T-helper 2 cell treated with Interferon-gamma antibody and Interleukin-4, amounts not matched to agents 5 μg/mL and 100 μg/mL, for 36 hours (primary cell): ENCODE data around the gene INSYN1.
A peak's percentile ranks its signal among the peaks of the same experiment; 100 is the strongest.
"Not testable (repeated sequence)": the region's sequence is repeated elsewhere in the genome, so short reads cannot be mapped to it uniquely, and the experiment has no call there.

ENCODE experiments used
- DNase-seq: peaks from one replicate; pipeline ENCODE4 v3.0.0; 2021; ENCODE audit warnings: low spot score
- H3K27ac Mint-ChIP-seq: one replicate; pipeline ENCODE4 v1.8.0; 2021; ENCODE audit warnings: mild to moderate bottlenecking, mixed read lengths
- H3K27me3 Mint-ChIP-seq: one replicate; pipeline ENCODE4 v1.8.0; 2021; ENCODE audit warnings: low read depth, mixed read lengths
- H3K36me3 Mint-ChIP-seq: one replicate; pipeline ENCODE4 v1.8.0; 2021; ENCODE audit warnings: low read depth, mixed read lengths
- H3K4me1 Mint-ChIP-seq: one replicate; pipeline ENCODE4 v1.8.0; 2021; ENCODE audit warnings: low read depth, mixed read lengths
- H3K4me3 Mint-ChIP-seq: one replicate; pipeline ENCODE4 v1.8.0; 2022; ENCODE audit warnings: mild to moderate bottlenecking, moderate library complexity, mixed read lengths
- H3K9me3 Mint-ChIP-seq: one replicate; pipeline ENCODE4 v1.8.0; 2021; ENCODE audit warnings: mixed read lengths

INSYN1 gene

DNA sequence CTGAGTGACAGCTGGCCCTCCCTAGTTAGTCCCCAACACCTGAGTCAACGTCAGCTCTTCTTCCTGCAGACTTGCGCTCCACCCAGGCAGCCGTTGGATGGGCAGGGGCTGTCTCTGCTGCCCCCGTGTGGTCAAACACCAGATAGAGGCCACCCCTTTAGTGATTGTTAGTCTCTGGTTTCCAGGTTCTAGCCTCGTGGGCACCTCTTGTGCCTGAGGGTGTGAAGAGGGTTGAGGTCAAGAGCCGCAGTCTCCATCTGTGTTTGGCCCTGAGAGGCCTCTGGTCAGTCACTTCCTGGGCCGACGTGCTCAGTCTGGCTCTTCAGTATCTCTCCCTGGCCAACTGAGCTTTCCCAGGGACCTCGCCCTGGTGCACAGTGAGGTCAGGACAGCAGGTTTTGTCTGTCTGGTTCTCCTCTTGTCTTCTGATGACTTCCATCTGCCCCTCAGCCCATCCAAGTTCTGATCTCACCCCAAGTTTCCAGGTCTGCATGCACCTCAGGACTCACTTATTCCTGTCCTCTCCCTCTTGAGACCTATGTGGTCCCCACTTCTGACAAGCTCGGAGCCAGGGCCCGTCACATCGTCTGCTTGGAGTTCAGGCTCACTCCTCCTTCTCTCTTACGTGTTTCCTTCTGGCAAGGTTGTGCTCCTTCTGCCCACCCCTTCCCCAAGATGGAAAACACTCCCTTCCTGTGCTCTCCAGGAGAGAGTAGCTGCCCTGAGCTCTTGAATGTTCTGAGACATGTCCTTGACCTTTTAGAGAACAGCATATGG lies 48.1 kb downstream of the INSYN1 start:
- no peaks in the 10 kb centered on the region for H3K9me3 Mint-ChIP-seq
- H3K27ac Mint-ChIP-seq: peak overlapping the region; percentile 41
- H3K4me3 Mint-ChIP-seq: no peak overlapping the region
- peaks cover 2% of the 10 kb centered on the region for H3K27me3 Mint-ChIP-seq
- DNase-seq: peak; percentile 47
- H3K4me1 Mint-ChIP-seq: peaks cover 6% of the 10 kb centered on the region
- H3K36me3 Mint-ChIP-seq: no peaks in the 10 kb centered on the region

DNA sequence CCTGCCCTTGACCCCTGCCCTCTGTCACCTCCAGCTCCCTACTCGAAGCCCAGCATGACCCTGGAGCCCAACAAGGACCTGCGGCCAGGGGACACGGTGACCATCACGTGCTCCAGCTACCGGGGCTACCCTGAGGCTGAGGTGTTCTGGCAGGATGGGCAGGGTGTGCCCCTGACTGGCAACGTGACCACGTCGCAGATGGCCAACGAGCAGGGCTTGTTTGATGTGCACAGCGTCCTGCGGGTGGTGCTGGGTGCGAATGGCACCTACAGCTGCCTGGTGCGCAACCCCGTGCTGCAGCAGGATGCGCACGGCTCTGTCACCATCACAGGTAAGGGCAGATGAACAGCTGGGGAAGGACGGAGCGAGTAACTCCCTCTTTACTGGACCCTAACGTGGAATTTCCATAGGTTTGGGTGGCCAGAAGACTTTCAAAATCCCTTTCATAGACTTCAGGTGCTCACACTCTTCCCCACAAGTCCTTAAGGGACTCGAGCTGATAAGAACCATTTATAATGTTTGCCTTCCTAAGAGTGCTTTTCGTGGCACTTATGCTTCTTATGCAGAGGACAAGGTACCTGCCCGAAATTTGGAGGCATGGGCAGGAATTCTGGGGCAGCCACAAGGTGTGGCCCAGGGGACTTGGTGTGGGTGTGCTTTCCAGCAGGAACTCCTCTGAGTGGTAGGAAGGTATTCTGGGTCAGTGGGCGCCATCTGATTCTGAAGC lies 48.8 kb downstream of the INSYN1 start:
- not testable (repeated sequence) for H3K27me3 Mint-ChIP-seq, DNase-seq, H3K4me3 Mint-ChIP-seq, H3K36me3 Mint-ChIP-seq, H3K27ac Mint-ChIP-seq, H3K4me1 Mint-ChIP-seq, H3K9me3 Mint-ChIP-seq

DNA sequence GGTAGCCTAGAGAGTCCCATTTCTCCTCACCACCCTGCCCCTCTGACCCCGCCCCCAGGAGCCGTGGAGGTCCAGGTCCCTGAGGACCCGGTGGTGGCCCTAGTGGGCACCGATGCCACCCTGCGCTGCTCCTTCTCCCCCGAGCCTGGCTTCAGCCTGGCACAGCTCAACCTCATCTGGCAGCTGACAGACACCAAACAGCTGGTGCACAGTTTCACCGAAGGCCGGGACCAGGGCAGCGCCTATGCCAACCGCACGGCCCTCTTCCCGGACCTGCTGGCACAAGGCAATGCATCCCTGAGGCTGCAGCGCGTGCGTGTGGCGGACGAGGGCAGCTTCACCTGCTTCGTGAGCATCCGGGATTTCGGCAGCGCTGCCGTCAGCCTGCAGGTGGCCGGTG lies 49.5 kb downstream of the INSYN1 start:
- peaks cover 11% of the 10 kb centered on the region for H3K27me3 Mint-ChIP-seq
- H3K27ac Mint-ChIP-seq, H3K4me3 Mint-ChIP-seq, H3K36me3 Mint-ChIP-seq, DNase-seq, H3K9me3 Mint-ChIP-seq: not testable (repeated sequence)
- peaks cover 15% of the 10 kb centered on the region for H3K4me1 Mint-ChIP-seq

DNA sequence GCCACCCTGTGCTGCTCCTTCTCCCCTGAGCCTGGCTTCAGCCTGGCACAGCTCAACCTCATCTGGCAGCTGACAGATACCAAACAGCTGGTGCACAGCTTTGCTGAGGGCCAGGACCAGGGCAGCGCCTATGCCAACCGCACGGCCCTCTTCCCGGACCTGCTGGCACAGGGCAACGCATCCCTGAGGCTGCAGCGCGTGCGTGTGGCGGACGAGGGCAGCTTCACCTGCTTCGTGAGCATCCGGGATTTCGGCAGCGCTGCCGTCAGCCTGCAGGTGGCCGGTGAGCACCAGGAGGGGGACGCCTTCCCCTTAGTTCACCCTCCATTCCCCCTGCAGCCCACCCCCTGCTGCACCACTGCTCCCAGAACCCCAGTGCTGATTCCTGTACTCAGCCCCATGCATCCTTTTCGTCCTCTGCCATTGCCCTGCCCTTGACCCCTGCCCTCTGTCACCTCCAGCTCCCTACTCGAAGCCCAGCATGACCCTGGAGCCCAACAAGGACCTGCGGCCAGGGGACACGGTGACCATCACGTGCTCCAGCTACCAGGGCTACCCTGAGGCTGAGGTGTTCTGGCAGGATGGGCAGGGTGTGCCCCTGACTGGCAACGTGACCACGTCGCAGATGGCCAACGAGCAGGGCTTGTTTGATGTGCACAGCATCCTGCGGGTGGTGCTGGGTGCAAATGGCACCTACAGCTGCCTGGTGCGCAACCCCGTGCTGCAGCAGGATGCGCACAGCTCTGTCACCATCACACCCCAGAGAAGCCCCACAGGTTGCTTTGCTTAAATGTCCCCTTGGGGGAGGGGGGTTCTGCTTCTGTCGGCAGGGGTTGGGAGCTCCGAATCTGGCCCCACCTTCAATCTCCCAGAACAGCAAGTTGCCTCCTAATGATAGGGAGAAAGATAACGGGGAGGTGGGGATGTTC lies 50.6 kb downstream of the INSYN1 start:
- H3K9me3 Mint-ChIP-seq, H3K4me3 Mint-ChIP-seq, DNase-seq, H3K27ac Mint-ChIP-seq, H3K36me3 Mint-ChIP-seq: not testable (repeated sequence)
- Mint-ChIP-seq H3K4me1 (peaks cover 20% of the 10 kb centered on the region), H3K27me3 (peaks cover 15% of the 10 kb centered on the region)

DNA sequence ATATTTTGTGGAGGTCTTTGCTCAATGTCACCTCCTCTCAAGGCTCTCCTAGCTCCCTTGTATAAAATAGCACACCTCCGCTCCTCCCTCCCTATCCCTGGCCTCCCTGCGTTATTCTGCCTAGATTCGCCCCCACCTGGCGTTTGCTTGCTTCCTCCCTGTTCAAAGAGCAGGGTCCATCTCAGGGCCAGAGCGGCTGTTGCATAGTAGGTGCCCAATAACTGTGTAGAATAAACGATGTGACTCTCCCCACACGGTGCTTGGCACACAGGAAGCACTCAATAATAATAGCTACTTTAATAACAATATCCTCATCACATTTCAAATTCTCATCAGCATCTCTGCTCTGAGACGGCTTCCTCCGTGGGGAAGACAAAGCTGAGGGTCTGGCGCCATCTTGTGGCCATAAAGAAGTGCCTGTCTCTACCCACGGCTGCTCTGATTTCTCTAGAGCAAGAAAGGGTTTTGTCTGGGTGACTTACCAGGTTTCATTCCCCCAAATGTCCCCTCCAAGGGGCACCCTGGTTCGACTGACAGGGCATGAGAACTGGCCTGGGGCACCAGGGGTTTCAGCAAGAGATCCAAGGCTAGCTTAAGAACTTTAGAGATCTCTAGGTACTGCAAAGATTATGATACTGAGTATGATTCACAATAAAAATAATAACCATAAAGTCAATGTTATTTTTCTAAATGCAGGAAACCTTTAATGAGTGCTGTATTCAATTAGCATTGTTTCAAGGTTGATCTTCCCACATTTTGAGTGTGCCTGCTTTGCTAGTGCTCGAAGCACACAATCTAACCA lies 52.9 kb downstream of the INSYN1 start:
- Mint-ChIP-seq H3K36me3 (no peaks in the 10 kb centered on the region), H3K27ac (no peak overlapping the region), H3K4me3 (no peak overlapping the region), H3K27me3 (peaks cover 20% of the 10 kb centered on the region), H3K4me1 (peaks cover 34% of the 10 kb centered on the region), H3K9me3 (no peaks in the 10 kb centered on the region)
- peak; percentile 63 for DNase-seq

DNA sequence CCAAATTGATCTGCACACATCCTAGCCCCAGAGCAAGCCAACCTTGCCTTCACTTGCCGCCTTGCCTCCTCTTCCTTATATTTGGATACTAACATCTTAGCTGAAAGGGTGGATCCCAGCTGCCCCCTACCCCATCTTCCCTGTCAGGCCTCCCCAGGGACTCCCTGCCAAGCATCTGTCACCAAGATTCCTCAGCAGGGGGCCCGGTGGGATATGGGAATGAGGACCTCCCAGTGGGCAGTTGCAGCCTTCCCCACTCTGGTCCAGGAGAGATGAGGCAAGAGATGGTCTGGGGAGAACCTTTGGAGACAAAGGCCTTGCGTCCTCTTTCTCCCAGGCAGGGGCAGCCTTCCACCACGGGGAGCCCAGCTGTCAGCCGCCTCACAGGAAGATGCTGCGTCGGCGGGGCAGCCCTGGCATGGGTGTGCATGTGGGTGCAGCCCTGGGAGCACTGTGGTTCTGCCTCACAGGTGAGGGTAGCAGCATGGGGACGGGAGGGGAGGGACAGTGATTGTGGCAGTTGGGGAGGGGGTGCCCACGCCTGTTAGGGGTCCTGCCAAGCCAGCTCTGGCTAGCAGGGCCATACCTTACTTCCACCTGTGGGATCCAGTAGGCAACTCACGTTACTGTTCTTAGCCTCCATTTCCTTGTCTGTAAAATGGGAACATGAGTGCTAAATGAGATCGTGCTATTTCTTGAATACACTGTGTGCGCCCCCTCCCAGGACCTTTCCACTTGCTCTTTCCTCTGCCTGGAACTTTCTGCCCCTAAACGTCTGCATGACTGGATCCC lies 53.7 kb downstream of the INSYN1 start:
- Mint-ChIP-seq H3K27ac (no peak overlapping the region), H3K4me3 (no peak overlapping the region), H3K36me3 (no peaks in the 10 kb centered on the region), H3K9me3 (no peaks in the 10 kb centered on the region), H3K27me3 (peaks cover 26% of the 10 kb centered on the region), H3K4me1 (peaks cover 36% of the 10 kb centered on the region)
- no peak for DNase-seq

DNA sequence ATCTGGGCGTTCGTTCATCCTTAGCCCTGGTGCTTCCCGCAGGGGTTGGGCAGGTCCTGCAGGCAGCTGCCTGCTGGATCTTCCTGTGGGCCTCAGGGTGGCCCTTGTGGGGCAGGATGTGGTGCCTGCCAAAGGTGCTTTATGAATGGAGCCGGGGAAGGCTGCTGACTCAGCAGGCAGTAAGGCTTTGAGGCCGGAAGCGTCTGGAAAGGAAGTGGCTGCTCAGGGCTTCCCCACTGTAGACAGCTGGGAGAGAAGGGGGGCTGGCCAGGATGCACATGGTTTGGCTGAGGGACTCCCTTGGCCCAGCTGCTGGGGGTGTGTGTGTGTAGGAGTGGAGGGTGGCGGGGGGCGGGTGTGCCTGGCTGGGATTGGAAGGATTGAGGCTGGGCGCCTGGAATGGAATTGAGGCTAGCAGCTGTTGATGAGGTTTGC lies 56.1 kb downstream of the INSYN1 start:
- H3K27ac Mint-ChIP-seq: peak overlapping the region; percentile 11
- peak overlapping the region; percentile 60 for H3K4me3 Mint-ChIP-seq
- H3K36me3 Mint-ChIP-seq: no peaks in the 10 kb centered on the region
- peaks cover 42% of the 10 kb centered on the region for H3K4me1 Mint-ChIP-seq
- peaks cover 41% of the 10 kb centered on the region for H3K27me3 Mint-ChIP-seq
- H3K9me3 Mint-ChIP-seq: no peaks in the 10 kb centered on the region
- peak; percentile 84 for DNase-seq

DNA sequence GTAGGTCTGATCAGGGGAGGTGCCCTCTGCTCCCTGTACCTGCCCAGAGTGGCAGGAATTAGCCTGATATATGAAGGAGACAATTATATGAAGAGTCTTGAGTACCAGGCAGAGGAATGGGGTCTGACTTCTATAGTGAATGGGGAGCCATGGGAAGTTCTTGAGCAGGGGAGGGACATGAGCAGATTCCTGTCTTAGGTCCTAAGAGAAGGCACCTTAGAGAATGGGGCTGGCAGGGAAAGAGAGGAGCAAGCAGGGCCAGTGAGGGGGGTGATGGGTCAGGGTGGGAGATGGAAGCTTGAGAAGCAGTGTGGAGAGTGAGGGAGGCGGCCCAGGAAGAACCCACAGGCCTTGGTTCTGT lies 56.5 kb downstream of the INSYN1 start:
- Mint-ChIP-seq H3K36me3 (no peaks in the 10 kb centered on the region), H3K27me3 (peaks cover 41% of the 10 kb centered on the region), H3K4me3 (peak overlapping the region; percentile 60), H3K9me3 (no peaks in the 10 kb centered on the region), H3K27ac (peak overlapping the region; percentile 11), H3K4me1 (peaks cover 42% of the 10 kb centered on the region)
- no peak for DNase-seq

DNA sequence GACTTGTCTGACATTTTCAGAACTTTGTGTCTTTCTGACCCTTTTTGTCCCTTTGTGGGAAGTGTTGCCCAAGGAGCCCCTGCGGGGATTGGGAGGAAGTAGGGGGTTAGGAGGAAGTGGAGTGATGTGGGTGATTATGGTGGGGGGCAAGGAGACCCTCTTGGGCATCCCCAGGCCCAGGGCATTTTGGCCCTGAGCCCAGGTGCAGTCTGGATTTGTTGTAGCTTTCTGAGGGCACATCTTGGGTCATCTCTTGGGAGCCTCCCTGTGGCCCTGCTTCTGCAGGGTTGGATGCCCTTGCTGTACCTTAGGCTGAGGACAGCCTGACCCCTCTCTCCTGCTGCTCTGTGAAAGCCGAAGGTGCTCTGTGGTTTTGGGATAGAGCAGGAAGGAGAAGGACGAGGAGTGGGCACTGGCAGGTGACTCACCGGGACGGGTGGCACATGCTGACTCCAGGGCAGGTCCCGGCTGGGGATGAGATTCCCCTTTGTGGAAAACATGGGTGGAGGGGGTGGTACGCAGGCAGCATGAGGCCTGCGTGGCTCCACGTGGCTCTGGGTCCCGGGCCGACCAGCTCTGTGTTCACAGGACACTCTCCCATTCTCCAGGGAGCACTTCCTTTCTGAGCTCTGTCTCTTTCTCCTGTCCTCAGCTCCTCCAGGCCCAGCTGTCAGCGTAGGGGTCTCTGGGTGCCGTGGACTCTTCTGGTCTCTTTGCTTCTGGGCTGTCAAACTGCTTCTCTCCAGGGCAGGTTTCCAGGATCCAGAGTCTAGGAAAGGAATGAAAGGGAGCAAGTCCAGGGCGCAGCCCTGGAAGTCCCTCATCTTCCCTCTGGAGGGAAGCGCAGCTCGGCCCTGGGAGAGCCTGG lies 57.1 kb downstream of the INSYN1 start:
- Mint-ChIP-seq H3K27me3 (peaks cover 41% of the 10 kb centered on the region), H3K27ac (no peak overlapping the region), H3K4me3 (no peak overlapping the region)

DNA sequence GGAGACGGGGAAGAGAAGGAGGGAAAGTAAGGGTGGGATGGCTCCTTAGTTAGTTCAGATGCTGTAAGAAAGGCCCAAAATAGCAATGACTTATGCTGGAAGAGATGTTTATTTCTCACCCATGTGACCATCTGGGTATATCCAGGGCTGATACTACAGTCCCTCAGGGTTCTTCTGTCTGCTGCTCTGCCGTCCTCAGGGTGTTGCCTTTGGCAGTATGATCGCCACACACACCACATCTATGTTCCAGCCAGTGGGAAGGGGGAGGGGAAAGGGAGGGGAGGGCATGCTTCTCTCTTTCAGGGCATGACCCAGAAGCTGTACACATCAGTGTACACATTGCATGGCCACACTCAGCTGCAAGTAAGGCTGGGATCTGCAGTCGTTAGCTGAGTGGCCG lies 58.7 kb downstream of the INSYN1 start:
- no peak overlapping the region for H3K27ac Mint-ChIP-seq
- H3K27me3 Mint-ChIP-seq: peaks cover 36% of the 10 kb centered on the region
- no peaks in the 10 kb centered on the region for H3K9me3 Mint-ChIP-seq
- no peak for DNase-seq
- H3K4me3 Mint-ChIP-seq: no peak overlapping the region
- H3K36me3 Mint-ChIP-seq: no peaks in the 10 kb centered on the region
- H3K4me1 Mint-ChIP-seq: peaks cover 35% of the 10 kb centered on the region

More for the DNA sequence above, 57.1 kb downstream of the INSYN1 start:
- Mint-ChIP-seq H3K9me3 (no peaks in the 10 kb centered on the region), H3K4me1 (peaks cover 42% of the 10 kb centered on the region), H3K36me3 (no peaks in the 10 kb centered on the region)
- no peak for DNase-seq

DNA sequence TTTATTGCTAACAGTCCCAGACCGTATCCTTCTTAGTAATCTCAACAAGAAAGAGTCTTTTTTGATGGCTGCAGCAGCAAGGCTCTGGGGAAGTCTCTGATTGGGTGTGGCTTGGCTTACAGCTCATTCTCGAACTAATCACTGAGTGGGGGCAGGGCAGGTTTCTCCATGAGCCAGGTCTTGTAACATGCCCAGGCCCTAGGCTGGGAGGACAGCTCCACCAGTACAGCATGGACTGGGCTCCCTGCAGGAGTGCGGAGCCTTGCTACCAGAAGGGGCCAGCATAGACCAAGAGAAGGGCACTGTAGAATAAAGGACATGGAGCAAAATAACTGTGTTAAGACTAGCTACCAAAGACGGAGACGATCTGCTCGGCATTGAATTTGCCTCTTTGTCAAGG lies 61.8 kb downstream of the INSYN1 start:
- Mint-ChIP-seq H3K4me3 (no peak overlapping the region), H3K27me3 (peaks cover 35% of the 10 kb centered on the region)
- no peak for DNase-seq

DNA sequence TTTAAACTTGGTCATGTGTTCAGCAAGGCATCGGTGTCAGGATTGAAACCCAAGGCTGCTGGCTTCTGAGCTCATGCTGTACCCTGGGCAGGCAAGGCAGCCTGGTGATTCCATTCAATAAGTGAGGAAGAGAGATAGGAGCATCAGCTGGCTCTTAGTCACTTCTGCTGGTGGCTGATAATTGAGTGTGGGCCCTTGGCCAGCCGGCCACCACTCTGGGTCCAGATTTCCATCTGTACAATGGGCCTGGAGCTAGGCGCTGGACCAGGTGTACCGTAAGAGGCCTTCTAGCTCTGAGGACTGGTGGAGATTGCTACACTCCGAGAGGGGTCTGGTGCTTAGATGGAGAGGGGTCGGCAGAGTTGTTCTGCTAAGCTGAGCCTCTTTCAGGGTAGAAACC lies 64.7 kb downstream of the INSYN1 start:
- Mint-ChIP-seq H3K4me3 (no peak overlapping the region), H3K27me3 (peaks cover 35% of the 10 kb centered on the region), H3K27ac (no peak overlapping the region), H3K36me3 (no peaks in the 10 kb centered on the region), H3K9me3 (no peaks in the 10 kb centered on the region), H3K4me1 (peaks cover 4% of the 10 kb centered on the region)
- no peak for DNase-seq

More for the DNA sequence above, 61.8 kb downstream of the INSYN1 start:
- H3K27ac Mint-ChIP-seq: no peak overlapping the region
- no peaks in the 10 kb centered on the region for H3K9me3 Mint-ChIP-seq
- H3K4me1 Mint-ChIP-seq: peaks cover 14% of the 10 kb centered on the region
- H3K36me3 Mint-ChIP-seq: no peaks in the 10 kb centered on the region
